SKM-1 (cell line): ENCODE results near the gene LITAFD.

Source experiments
- DNase-seq: peaks from one replicate; lab custom pipeline; 2025; ENCODE audit not compliant: unreplicated experiment; lab: John Stamatoyannopoulos, UW

The LITAFD gene

GRCh38 chr16:8919089-8919933 is 37.2 kb downstream of the LITAFD start:
- DNase-seq: no peak

GRCh38 chr16:8919934-8920462 is 37.8 kb downstream of the LITAFD start:
- no peak for DNase-seq

GRCh38 chr16:8920645-8921346 is 38.6 kb downstream of the LITAFD start:
- no peak for DNase-seq

- no peak for DNase-seq
Observed at GRCh38 chr16:8921347-8921984, 39.3 kb downstream of the LITAFD start.

GRCh38 chr16:8923199-8923598 is 41.0 kb downstream of the LITAFD start:
- no peak for DNase-seq

GRCh38 chr16:8924214-8924613 is 42.1 kb downstream of the LITAFD start:
- DNase-seq: no peak

GRCh38 chr16:8925455-8925854 is 43.3 kb downstream of the LITAFD start:
- no peak for DNase-seq

- no peak for DNase-seq
Observed at GRCh38 chr16:8926827-8927226, 44.7 kb downstream of the LITAFD start.

GRCh38 chr16:8928467-8928957 is 46.4 kb downstream of the LITAFD start:
- no peak for DNase-seq

GRCh38 chr16:8929086-8929748 is 47.1 kb downstream of the LITAFD start:
- no peak for DNase-seq

- no peak for DNase-seq
Observed at GRCh38 chr16:8931859-8932258, 49.7 kb downstream of the LITAFD start.

- DNase-seq: no peak
Observed at GRCh38 chr16:8934601-8935000, 52.5 kb downstream of the LITAFD start.
